Fibroblast of mammary gland (primary cell): ENCODE results near the gene NCK2.

Experiments
- DNase-seq: peaks from one replicate; pipeline ENCODE4 v3.0.0-alpha.2; 2010; ENCODE audit warnings: low read depth
- H3K4me3 ChIP-seq: 2 replicates; pipeline ENCODE4 v1.5.1; 2011; ENCODE audit warnings: low read depth, mild to moderate bottlenecking, low read length, moderate library complexity; ENCODE audit not compliant: control insufficient read depth
- TF ChIP-seq, protein P1 (sequence below): conservative IDR thresholded peaks from 2 replicates; pipeline ENCODE4 v1.5.1; 2011; ENCODE audit warnings: low read depth, low read length, inconsistent platforms; ENCODE audit not compliant: control insufficient read depth, insufficient read depth

The NCK2 gene

DNA sequence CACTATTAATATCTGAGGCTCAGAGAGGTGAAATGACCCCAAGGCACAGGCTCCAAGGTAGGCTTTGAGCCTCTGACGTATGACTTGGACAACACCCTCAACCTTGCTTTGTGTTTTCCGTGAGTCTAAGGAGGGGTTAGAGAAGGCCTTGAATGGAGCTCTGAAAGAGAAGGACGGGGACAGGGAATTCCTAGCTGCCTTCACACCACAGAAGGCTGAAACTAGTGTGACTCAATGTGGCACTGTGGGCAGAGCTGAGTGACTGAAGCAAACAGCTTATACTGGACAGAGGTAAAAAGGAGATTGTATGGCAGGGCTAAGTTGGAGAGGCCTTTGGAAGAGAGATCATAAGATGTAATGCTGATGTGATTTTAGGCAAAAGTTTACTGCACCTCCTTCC is 3.5 kb upstream of the NCK2 start:
- TF ChIP-seq, protein P1, sequence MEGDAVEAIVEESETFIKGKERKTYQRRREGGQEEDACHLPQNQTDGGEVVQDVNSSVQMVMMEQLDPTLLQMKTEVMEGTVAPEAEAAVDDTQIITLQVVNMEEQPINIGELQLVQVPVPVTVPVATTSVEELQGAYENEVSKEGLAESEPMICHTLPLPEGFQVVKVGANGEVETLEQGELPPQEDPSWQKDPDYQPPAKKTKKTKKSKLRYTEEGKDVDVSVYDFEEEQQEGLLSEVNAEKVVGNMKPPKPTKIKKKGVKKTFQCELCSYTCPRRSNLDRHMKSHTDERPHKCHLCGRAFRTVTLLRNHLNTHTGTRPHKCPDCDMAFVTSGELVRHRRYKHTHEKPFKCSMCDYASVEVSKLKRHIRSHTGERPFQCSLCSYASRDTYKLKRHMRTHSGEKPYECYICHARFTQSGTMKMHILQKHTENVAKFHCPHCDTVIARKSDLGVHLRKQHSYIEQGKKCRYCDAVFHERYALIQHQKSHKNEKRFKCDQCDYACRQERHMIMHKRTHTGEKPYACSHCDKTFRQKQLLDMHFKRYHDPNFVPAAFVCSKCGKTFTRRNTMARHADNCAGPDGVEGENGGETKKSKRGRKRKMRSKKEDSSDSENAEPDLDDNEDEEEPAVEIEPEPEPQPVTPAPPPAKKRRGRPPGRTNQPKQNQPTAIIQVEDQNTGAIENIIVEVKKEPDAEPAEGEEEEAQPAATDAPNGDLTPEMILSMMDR = no peak
- DNase-seq = no peak

DNA sequence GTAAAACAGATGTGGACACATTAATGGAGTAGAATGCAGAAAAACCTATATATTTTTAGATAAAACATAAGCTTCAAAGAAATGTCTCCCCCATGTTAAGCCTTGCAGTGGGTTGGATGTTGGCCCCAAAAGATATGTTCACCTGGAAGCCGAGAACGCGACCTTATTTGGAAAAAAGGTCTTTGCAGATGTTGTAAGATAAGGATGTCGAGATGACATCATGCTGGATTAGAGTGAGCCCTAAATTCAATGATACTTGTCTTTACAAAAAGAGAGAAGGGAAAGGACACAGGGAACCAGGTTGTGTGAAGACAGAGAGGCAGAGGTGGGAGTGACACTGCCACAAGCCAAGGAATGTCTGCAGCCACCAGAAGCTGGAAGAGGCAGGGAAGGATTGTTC is 3.1 kb upstream of the NCK2 start:
- TF ChIP-seq, protein P1 = no peak
- no peak for DNase-seq
- no peak overlapping the region for H3K4me3 ChIP-seq

More for the DNA sequence above, 3.5 kb upstream of the NCK2 start:
- H3K4me3 ChIP-seq = no peak overlapping the region

DNA sequence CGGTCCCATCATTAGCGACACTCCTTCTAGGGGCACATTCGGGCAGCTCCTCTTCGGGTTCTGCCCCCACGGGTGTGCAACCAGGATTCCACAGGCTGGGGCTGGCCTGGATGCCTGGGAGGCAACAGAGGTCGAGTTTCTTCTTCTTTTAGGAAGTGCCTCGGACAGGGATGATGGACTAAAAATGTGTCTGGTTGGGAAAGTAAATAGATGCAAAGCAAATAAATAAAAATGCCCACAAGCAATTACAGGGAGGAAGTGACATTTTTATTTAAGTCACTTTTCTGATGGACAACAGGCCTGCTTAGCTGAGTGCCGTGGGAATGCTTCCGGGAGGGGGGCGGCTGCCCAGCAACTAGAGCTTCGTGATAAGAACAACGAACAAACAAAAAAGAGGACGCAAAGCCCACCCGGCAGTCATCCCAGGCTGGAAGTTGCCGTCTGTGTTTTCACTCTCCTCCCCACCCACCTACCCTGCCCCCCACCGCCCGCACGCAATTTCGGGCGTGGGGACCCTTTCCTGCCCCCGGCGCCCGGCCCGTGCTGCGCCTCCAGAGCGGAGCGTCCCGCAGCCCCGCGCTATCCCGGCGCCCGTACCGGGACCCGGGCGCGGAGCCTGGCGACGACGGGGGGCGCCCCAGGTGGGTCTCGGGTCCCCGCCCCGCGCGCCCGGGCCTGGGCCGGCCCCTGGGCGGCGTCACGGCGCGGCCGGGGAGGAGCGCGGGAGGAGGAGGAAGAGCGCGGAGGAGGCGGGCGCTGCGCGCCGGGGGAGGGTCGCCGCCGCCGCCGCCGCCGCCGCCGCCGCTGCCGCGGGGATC is 412 bp upstream of the NCK2 start:
- TF ChIP-seq, protein P1 = no peak
- H3K4me3 ChIP-seq = peak overlapping the region; percentile 48
- DNase-seq = no peak

DNA sequence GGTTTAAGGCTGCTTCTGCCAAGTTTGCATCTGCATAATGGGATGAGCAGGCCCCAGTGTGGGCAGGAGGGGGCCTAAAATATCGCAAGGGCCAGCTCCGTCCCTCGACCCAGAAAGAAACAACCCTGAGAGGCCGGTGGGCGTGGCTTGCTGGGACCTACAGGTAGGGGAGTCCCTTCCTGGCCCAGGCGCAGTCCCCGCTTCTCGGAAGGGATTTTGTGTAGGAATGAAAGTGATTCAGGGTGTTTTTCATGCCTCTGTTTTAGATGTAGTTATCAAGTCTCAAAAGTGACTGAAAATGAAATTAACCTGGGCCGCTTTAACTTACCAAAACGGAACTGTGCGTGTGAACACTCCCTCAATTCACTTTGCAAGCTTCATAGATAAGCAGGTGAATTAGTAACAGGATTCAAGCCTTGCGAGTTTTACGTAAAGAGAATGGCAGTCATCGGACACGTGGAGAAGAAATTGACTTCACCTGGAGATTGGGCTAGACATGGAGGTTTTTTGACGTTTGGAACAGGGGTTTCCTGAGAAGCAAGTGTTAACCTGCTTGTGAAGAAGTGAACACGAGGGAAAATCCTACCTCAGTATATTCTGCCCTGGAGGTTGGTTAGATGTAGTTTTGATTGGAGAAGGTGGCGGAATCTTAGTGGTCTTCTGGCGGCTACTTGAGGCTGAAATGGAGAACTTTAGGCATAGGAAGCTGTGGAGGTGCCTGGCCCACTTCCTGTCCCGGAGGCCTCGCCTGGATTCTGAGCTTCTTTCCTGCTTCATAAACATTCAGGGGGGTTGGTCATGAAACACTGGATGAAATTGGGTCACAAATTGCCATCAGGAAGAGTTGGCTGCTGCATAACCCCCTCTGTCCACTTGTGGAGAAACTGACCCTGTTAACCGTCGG is 1.7 kb downstream of the NCK2 start:
- peak overlapping the region; percentile 66 for H3K4me3 ChIP-seq
- TF ChIP-seq, protein P1 = no peak
- DNase-seq = no peak

DNA sequence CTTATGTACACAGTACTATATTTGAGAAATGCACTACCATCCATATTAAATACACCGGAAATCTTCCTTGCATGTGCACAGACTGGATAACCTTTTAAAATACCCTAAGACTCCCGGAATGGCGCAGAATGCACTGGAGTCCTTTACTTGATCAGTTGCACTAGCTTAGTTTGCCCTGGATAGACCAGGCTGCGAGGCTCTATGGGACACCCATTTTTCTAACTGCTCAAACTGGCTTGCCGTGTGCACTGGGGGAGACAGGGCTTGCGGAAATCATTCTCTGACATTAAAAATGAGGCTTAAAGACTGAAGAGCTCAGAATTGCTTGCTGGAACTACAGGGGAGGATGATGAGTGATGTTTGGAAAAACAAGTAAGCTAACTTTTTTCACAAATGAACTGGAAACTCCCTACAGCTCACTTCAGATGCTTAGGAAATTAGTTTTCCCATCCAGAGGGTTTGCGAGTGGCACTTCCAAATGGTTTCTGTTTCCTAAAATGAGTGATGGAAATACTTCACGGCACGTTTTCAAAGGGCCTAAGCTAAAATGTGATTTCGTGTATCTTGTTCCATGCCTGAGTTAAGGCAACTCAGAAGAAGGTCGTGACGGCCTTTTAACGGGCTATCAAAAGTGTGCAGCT is 2.7 kb downstream of the NCK2 start:
- TF ChIP-seq, protein P1 = no peak
- DNase-seq = peak; percentile 10
- H3K4me3 ChIP-seq = no peak overlapping the region

DNA sequence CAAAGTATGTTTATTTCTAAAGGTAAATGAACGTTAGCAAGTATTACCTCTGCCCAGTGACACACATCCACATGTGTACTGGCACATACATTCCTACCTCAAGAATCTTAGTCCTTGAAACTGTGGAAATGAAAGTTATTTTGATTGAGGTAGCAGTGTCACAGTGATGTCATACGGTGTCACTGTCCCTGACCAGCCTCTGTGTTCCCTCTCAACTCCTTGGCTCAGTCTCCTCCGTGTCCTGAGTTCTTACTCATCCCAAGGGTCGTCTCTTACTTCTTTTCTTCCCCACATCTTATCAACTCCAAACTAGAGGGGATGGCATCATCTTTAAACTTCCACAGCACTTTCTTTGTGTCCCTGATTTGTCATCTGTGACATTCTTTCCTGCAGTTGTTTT is 3.3 kb downstream of the NCK2 start:
- H3K4me3 ChIP-seq = no peak overlapping the region
- TF ChIP-seq, protein P1 = no peak
- peak; percentile 28 for DNase-seq
